NCI-H446 treated with DMSO at 0.1 percent for 48 hours (cell line): ENCODE results near the gene HMG20A.
"Not testable (repeated sequence)": the region's sequence is repeated elsewhere in the genome, so short reads cannot be mapped to it uniquely, and the experiment has no call there.

ENCODE experiments used
- DNase-seq: peaks from one replicate; lab custom pipeline; 2025; lab: John Stamatoyannopoulos, UW

Gene HMG20A

DNA sequence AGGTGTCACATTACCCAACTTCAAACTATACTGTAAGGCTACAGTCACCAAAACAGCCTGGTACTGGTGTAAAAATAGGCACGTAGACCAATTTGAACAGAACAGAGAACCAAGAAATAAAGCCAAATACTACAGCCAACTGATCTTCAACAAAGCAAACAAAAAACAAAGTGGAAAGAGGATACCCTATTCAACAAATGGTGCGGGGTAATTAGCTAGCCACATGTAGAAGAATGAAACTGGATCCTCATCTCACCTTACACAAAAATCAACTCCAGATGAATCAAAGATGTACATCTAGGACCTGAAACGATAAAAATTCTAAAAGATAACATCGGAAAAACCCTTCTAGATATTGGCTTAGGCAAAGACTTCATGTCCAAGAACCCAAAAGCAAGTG lies 13.8 kb upstream of the HMG20A start:
- no peak for DNase-seq

GRCh38 chr15:77409259-77410156 lies 11.2 kb upstream of the HMG20A start:
- no peak for DNase-seq

- not testable (repeated sequence) for DNase-seq
These were observed 10.6 kb upstream of the HMG20A start for GRCh38 chr15:77410157-77410500.

DNA sequence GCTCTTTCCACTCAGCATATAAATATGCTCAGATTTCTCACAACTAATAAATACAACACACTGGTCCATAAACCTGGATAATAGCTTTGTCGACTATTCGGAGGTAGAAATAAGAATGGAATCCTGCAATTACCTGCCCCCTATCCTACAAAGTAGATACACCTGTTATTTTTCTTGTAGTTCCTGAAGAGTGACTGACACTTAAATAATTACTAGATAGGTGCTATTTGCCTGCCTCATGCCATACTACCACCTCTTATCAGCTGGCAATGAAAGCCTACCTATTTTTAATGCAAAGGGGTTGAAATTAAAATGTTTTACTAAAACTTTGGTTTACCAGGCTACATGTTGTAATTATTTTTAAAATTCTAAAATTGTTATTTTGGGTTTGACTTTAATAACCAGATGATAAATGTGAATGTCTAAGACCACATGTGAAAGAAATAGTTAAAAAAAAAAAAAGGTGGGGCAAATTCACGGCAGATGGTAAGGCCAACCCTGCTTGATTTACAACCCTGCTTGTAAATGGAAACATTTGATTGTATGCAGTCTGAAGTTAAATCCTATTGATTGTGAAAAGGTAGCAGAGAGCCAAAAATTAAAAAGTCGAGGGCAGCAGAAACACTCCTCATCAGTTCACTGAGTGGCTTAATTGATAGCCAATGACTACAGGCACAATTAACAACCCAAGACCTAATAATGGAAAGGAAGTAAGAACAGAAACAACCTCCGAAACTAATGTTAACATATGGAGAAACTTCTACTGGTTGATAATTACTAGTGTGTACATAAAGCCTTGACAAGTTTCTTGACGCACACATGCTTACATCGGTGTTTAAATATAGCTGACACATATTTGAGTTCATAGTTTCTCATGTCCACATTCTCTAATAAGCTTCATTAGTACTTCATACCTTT lies 9.7 kb upstream of the HMG20A start:
- no peak for DNase-seq

GRCh38 chr15:77411619-77411976 lies 9.1 kb upstream of the HMG20A start:
- DNase-seq, result no peak

- DNase-seq, result no peak
These were observed 7.6 kb upstream of the HMG20A start for GRCh38 chr15:77412972-77413698.

DNA sequence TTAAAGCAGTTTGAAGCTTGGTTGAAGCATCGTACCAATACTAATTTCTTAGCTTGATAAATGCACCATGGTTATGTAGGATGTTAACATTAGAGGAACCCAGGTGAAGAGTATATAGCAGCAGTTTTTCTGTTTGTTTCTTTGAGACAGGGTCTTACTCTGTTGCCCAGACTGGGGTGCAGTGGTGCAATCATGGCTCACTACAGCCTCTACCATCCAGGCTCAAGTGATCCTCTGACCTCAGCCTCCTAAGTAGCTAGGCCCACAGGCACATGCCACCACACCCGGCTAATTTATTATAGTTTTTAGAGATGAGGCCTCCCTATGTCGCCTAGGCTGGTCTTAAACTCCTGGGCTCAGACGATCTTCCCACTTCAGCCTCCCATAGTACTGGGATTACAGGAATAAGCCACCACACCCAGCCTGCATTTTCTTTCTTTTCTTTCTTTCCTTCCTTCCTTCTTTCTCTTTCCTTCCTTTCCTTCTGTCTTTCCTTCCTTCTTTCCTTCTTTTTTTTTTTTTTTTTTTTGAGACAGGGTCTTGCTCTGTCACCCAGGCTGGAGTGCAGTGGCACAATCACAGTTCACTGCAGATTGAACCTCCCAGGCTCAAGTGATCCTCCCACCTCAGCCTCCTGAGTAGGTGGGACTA lies 6.9 kb upstream of the HMG20A start:
- no peak for DNase-seq

DNA sequence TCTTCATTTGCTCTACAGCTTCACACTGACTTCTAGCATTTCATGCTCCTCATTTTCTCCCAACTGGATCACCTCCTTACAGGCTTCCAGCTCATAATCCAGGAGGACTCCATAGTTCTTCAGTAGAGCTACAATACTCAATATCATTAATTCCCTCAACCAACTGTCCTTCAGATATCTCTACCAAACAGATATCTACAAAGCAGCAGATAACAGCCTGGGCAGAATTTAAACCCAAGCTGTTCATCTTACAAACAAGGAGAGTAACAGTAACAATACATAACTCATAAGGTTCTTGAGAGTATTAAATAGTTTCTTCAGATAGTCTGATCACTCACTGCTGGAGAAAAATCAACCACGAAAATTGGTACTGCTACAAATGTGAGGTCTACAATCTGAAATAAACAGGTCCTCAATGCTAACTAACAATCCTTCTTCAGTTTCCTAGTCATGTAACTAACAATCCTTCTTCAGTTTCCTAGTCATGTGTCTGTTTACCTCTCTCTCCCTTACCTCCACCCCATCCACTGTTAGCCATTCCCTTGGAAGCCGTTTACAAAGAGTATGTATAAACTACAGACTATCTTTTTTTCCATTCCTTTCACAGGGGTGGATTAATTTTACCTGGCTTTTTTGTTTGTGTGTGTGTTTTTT lies 5.8 kb upstream of the HMG20A start:
- DNase-seq, result no peak

DNA sequence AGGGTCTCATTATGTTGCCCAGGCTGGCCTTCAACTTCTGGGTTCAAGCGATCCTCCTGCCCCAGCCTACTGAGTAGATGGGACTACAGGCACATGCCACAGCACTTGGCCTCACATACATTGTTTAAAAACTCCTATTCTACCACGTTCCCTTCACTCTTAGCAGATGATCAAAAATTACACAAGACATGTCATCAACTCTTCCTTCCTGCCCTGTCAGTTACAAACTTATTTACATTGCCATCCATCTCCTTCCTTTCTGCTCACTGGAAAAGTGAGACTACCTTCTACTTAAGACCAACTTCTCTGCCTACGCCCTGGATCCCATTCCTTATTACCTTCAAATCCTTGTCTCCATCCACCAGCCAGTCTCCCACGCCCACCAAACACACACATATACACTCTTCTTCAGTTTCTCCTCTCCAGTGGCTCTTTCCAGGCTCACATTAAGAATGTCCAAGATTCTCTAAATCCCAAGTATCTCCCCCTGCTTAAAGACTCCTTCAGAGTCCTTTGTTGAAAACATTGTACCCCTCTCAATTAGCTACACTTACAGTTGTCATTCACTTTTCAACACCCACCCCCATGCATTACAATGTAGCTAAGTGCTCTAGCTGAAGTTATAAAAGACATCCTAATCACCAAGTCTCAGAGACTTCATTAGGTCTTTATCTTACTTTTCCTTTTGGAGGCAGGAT lies 5.1 kb upstream of the HMG20A start:
- no peak for DNase-seq

GRCh38 chr15:77416148-77416455 lies 4.6 kb upstream of the HMG20A start:
- DNase-seq, result no peak

GRCh38 chr15:77416954-77417353 lies 3.7 kb upstream of the HMG20A start:
- no peak for DNase-seq

GRCh38 chr15:77417602-77418001 lies 3.1 kb upstream of the HMG20A start:
- DNase-seq, result no peak

- no peak for DNase-seq
These were observed 2.2 kb upstream of the HMG20A start for GRCh38 chr15:77418391-77418965.

- DNase-seq, result no peak
These were observed 1.5 kb upstream of the HMG20A start for GRCh38 chr15:77418966-77419835.

GRCh38 chr15:77419836-77420609 lies 665 bp upstream of the HMG20A start, which contains the start of gene PEAK1:
PEAK1 (minus strand) TSS chr15:77420104; CDS start chr15:77181926, 238,178 bp downstream.
- peak; percentile 94 for DNase-seq

GRCh38 chr15:77421370-77421700 lies 647 bp downstream of the HMG20A start:
- DNase-seq, result no peak

GRCh38 chr15:77425104-77425503 lies 4.4 kb downstream of the HMG20A start:
- no peak for DNase-seq

- no peak for DNase-seq
These were observed 5.7 kb downstream of the HMG20A start for GRCh38 chr15:77426377-77426776.

GRCh38 chr15:77426871-77427270 lies 6.2 kb downstream of the HMG20A start:
- no peak for DNase-seq
